Measurements from ENCODE around the gene TRMT61A. TPM values are rescaled to one million over a fixed set of nuclear protein-coding genes. Genes with fewer than 3 reads are reported as not detected.

The TRMT61A gene
- total and polyA plus RNA-seq, 2 of the 13 experiments (the other 11 are each of a cell fraction or from before 2014, with no cell fraction given) = 6.5 to 13.6 TPM

DNA sequence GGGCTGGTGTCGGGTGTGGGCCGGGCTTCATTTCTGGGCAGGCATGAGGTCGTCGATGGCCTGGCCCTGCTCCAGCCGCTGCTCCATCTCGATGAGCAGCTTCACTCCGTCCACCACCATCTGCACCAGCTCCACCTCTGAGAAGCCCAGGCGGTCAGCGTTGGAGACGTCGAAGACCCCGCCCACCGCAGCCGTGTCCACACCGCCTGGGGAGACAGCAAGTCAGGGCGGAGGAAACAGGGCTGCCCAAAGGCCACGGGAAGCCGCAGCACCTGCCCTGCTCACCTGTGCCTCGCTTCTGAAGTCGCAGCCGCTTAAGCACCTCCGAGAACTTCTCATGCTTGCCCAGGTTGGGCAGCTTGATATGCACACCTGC lies 9.2 kb upstream of the TRMT61A start:
- Histone ChIP-seq H3K79me2 (ENCODE audit: insufficient read depth, low read length) (peaks cover 4% of the 10 kb centered on the region), H3K4me3 (replicated peaks in 1 of 3; ENCODE audit: insufficient read depth in 1 of 3, low read depth in 2 of 3, low read length in 3 of 3) (no peak overlapping the region), H3K27ac (ENCODE audit: extremely low read length, insufficient read depth, low read length) (no peak overlapping the region), H3K4me1 (ENCODE audit: insufficient read depth, low read length) (peaks cover 52% of the 10 kb centered on the region), H3K27me3 (ENCODE audit: control insufficient read depth in 1 of 2, insufficient read depth in 2 of 2, low read length in 2 of 2) (no peaks in the 10 kb centered on the region), H2AFZ (ENCODE audit: low read length) (no peak overlapping the region), H3K9ac (ENCODE audit: insufficient read depth, low read depth, low read length) (no peak overlapping the region), H3K36me3 (replicated peaks in 1 of 2; ENCODE audit: control insufficient read depth in 1 of 2, insufficient read depth in 2 of 2, low read length in 2 of 2) (peaks cover 0 to 10% of the 10 kb centered on the region in 2 experiments; a peak in 3 of 5 replicates), H3K4me2 (ENCODE audit: low read depth, low read length) (no peak overlapping the region), H3K9me3 (ENCODE audit: low read length) (no peaks in the 10 kb centered on the region), H4K20me1 (ENCODE audit: insufficient read depth, low read length) (no peaks in the 10 kb centered on the region)
- DNase-seq (ENCODE audit: low spot score) = no peak
- CTCF ChIA-PET (ENCODE audit: low intra/inter-chr PET ratio, low total read pairs) = interaction anchor here (3.0 kb wide), 1 partner anchor 26 kb away, joined by 38 read pairs; no protein-coding TSS in a partner anchor
- FAIRE-seq = no peak
- intact Hi-C loops (cut with micrococcal nuclease; ENCODE audit: unreplicated experiment) (no loop called here), in situ Hi-C loops (cut with HindIII; ENCODE audit: extremely low pct_ligation_motif_present, low pct_unique_long_range_greater_than_20kb) (no loop called here)
- no peak for ATAC-seq
- no peak for TF ChIP-seq ZNF761 (CRISPR knock-in tag; conservative IDR thresholded peaks at IDR 0.05)
- no peak for TF ChIP-seq NFYB (CRISPR knock-in tag; IDR thresholded peaks at IDR 0.05)
- peak; percentile 62; the same call in 1 of the 2 replicates for TF ChIP-seq ZBTB38 (CRISPR knock-in tag; IDR thresholded peaks at IDR 0.05)
- TF ChIP-seq, protein P1, sequence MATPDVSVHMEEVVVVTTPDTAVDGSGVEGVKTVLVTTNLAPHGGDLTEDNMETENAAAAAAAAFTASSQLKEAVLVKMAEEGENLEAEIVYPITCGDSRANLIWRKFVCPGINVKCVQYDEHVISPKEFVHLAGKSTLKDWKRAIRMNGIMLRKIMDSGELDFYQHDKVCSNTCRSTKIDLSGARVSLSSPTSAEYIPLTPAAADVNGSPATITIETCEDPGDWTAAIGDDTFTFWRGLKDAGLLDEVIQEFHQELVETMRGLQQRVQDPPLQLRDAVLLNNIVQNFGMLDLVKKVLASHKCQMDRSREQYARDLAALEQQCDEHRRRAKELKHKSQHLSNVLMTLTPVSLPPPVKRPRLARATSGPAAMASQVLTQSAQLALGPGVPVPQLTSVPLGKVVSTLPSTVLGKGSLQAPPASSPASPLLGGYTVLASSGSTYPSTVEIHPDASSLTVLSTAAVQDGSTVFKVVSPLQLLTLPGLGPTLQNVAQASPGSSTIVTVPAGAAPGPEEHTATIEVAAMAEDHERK (CRISPR knock-in tag; IDR thresholded peaks at IDR 0.05; ENCODE audit: low read depth) = no peak
- TF ChIP-seq NR2F2 (IDR thresholded peaks at IDR 0.05; ENCODE audit: borderline replicate concordance, low read depth) = no peak
- TF ChIP-seq, protein P2, sequence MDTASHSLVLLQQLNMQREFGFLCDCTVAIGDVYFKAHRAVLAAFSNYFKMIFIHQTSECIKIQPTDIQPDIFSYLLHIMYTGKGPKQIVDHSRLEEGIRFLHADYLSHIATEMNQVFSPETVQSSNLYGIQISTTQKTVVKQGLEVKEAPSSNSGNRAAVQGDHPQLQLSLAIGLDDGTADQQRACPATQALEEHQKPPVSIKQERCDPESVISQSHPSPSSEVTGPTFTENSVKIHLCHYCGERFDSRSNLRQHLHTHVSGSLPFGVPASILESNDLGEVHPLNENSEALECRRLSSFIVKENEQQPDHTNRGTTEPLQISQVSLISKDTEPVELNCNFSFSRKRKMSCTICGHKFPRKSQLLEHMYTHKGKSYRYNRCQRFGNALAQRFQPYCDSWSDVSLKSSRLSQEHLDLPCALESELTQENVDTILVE (CRISPR knock-in tag; IDR thresholded peaks at IDR 0.05) = no peak
- TF ChIP-seq AGO2 (optimal IDR thresholded peaks at IDR 0.05; ENCODE audit: low read depth, low read length) = peak; percentile 33
- BruUV-seq (replicated peaks) = no TSS peak
- WGBS (ENCODE audit: low lambda C conversion rate) = 93% methylated on average over 18 of the region's 22 CpGs
- POLR2A ChIA-PET = interaction anchor here (3.1 kb wide), 1 partner anchor 8 kb away, joined by 24 read pairs; the partner anchor contains the start of gene TRMT61A
